GM12891 (cell line): ENCODE data around the gene CCDC63.

Source experiments
- PAX5 ChIP-seq: IDR thresholded peaks from 2 replicates; pipeline ENCODE4 v1.6.1; 2011; ENCODE audit warnings: low read length, moderate library complexity, mild to moderate bottlenecking; ENCODE audit not compliant: insufficient read depth, severe bottlenecking
- POLR2A ChIP-seq: IDR thresholded peaks from 2 replicates; pipeline ENCODE4 v1.6.1; 2011; ENCODE audit warnings: low read depth, low read length, control low read depth
- POLR2AphosphoS5 ChIP-seq: IDR thresholded peaks from 2 replicates; pipeline ENCODE4 v1.6.1; 2011; ENCODE audit warnings: low read depth, low read length, control low read depth
- POU2F2 ChIP-seq: IDR thresholded peaks from 2 replicates; pipeline ENCODE4 v1.6.1; 2011; ENCODE audit warnings: low read depth, mild to moderate bottlenecking, control low read depth, low read length, moderate library complexity
- SPI1 ChIP-seq: IDR thresholded peaks from 2 replicates; pipeline ENCODE4 v1.6.1; 2011; ENCODE audit warnings: low read depth, low read length, control low read depth
- TAF1 ChIP-seq: IDR thresholded peaks from 2 replicates; pipeline ENCODE4 v1.6.1; 2011; ENCODE audit warnings: low read depth, low read length, control low read depth

GRCh38 chr12:110920324-110920910 is 73.6 kb downstream of the CCDC63 start, which contains the start of gene MYL2:
- no peak for TF ChIP-seq POLR2AphosphoS5
- no peak for TF ChIP-seq POLR2A
- no peak for TF ChIP-seq TAF1
- TF ChIP-seq SPI1, result no peak
- TF ChIP-seq POU2F2, result no peak
- no peak for TF ChIP-seq PAX5
